Mucosa of gallbladder (tissue), 1 donor: ENCODE data around the gene ZNF891. TPM values are rescaled to one million over a fixed set of nuclear protein-coding genes. Genes with fewer than 3 reads are reported as not detected.
A peak's percentile ranks its signal among the peaks of the same experiment; 100 is the strongest.

Experiments used
- DNase-seq: peaks from one replicate; pipeline ENCODE4 v3.0.0-alpha.2; 2020; ENCODE audit warnings: low spot score
- total RNA-seq: library from RNA; stranded (reverse); gene quantifications from one replicate; pipeline ENCODE4 v1.2.1, GENCODE V29; 2021
- donor health status: DM: no; HTN: no; CAD: no.

ZNF891 gene
- 2.6 TPM for total RNA-seq

- peak; percentile 98 for DNase-seq
Observed at GRCh38 chr12:133130038-133130807, at the start of gene ZNF891, which contains the start of gene ZNF10. Gene ZNF891 (minus strand): TSS chr12:133130274. CDS start chr12:133121918, 8,356 bp downstream. Gene ZNF10 (plus strand): TSS chr12:133130627. CDS start chr12:133144493, 13,866 bp downstream.

- DNase-seq = no peak
Observed at GRCh38 chr12:133174901-133175300, 44.8 kb upstream of the ZNF891 start.

GRCh38 chr12:133172491-133172890, 42.4 kb upstream of the ZNF891 start:
- DNase-seq = no peak

- DNase-seq = no peak
Observed at GRCh38 chr12:133165776-133166175, 35.7 kb upstream of the ZNF891 start.

- no peak for DNase-seq
Observed at GRCh38 chr12:133156125-133156690, 26.1 kb upstream of the ZNF891 start.

GRCh38 chr12:133145981-133146380, 15.9 kb upstream of the ZNF891 start:
- no peak for DNase-seq

GRCh38 chr12:133135747-133136146, 5.7 kb upstream of the ZNF891 start:
- DNase-seq = no peak

- DNase-seq = peak; percentile 24
Observed at GRCh38 chr12:133130808-133131128, 694 bp upstream of the ZNF891 start.

- DNase-seq = no peak
Observed at GRCh38 chr12:133129368-133130037, 571 bp downstream of the ZNF891 start.

- DNase-seq = no peak
Observed at GRCh38 chr12:133124674-133125073, 5.4 kb downstream of the ZNF891 start.

- DNase-seq = no peak
Observed at GRCh38 chr12:133120385-133121191, 9.5 kb downstream of the ZNF891 start.

GRCh38 chr12:133108150-133108549, 21.9 kb downstream of the ZNF891 start:
- DNase-seq = no peak

GRCh38 chr12:133107121-133107520, 23.0 kb downstream of the ZNF891 start:
- no peak for DNase-seq

GRCh38 chr12:133106253-133106652, 23.8 kb downstream of the ZNF891 start:
- DNase-seq = no peak

- DNase-seq = no peak
Observed at GRCh38 chr12:133105620-133106019, 24.5 kb downstream of the ZNF891 start.

- DNase-seq = no peak
Observed at GRCh38 chr12:133083345-133083744, 46.7 kb downstream of the ZNF891 start.

GRCh38 chr12:133081159-133081780, 48.8 kb downstream of the ZNF891 start:
- DNase-seq = no peak

- peak; percentile 97 for DNase-seq
Observed at GRCh38 chr12:133080368-133081158, 49.5 kb downstream of the ZNF891 start, which contains the start of gene ZNF140. Gene ZNF140 (plus strand): TSS chr12:133080923. CDS start chr12:133081321, 398 bp downstream.

GRCh38 chr12:133080026-133080367, 50.1 kb downstream of the ZNF891 start:
- DNase-seq = peak; percentile 99

GRCh38 chr12:133073836-133074235, 56.2 kb downstream of the ZNF891 start:
- no peak for DNase-seq

- DNase-seq = no peak
Observed at GRCh38 chr12:133063556-133063955, 66.5 kb downstream of the ZNF891 start.
